ENCODE measurements around the gene TBC1D16. TPM values are rescaled to one million over a fixed set of nuclear protein-coding genes. Genes with fewer than 3 reads are reported as not detected.
A peak's percentile ranks its signal among the peaks of the same experiment; 100 is the strongest.

Gene TBC1D16
- total and polyA plus RNA-seq, 2 donors (not counting 1 experiment from before 2014, with no cell fraction given): 8.3 to 30.4 TPM

GRCh38 chr17:80035937-80036714 is 454 bp upstream of the TBC1D16 start, which contains the start of gene CCDC40:
CCDC40 (plus strand) TSS chr17:80036642; CDS start chr17:80036663, 21 bp downstream.
- H3K9ac ChIP-seq (ENCODE audit: insufficient read depth, low read length): peak within 1 kb of the TSS; percentile 96
- peak; percentile 70 for DNase-seq (ENCODE audit: low read depth in 2 of 2)
- H3K9me3 ChIP-seq (ENCODE audit: control insufficient read depth, insufficient read depth, low read depth, low read length): no peaks in the 10 kb centered on the region
- peak within 1 kb of the TSS; percentile 73 for H2AFZ ChIP-seq (ENCODE audit: low read length)
- peak within 1 kb of the TSS; percentile 56 to 83 (median 74) for H3K4me3 ChIP-seq (replicated peaks in 1 of 4; ENCODE audit: control extremely low read depth in 1 of 4, insufficient read depth in 1 of 4, low read depth in 3 of 4, low read length in 4 of 4)
- no peaks in the 10 kb centered on the region for H3K36me3 ChIP-seq (ENCODE audit: control insufficient read depth, insufficient read depth, low read length)
- H4K20me1 ChIP-seq (ENCODE audit: control insufficient read depth, extremely low read depth, insufficient read depth, low read length): no peaks in the 10 kb centered on the region
- H3K27ac ChIP-seq (ENCODE audit: insufficient read depth, low read length): peak within 1 kb of the TSS; percentile 93
- no peaks in the 10 kb centered on the region for H3K27me3 ChIP-seq (ENCODE audit: control insufficient read depth, insufficient read depth, low read length)
- peak within 1 kb of the TSS; percentile 91 for H3K4me2 ChIP-seq (ENCODE audit: extremely low read depth, insufficient read depth, low read length)
- peaks cover 2% of the 10 kb centered on the region for H3K79me2 ChIP-seq (ENCODE audit: control insufficient read depth, insufficient read depth, low read length)
- H3K4me1 ChIP-seq (ENCODE audit: control insufficient read depth, extremely low read depth, insufficient read depth, low read length): peaks cover 2% of the 10 kb centered on the region
- TF ChIP-seq EZH2 (IDR thresholded peaks at IDR 0.05; ENCODE audit: low read length, missing control alignments) (no peak), CTCF (conservative IDR thresholded peaks at IDR 0.05 in 1 of 2, IDR thresholded peaks at IDR 0.05 in 1 of 2; ENCODE audit: low read depth in 1 of 2, low read length in 2 of 2) (no peak)

- peak overlapping the region; percentile 82 for H3K4me2 ChIP-seq (ENCODE audit: extremely low read depth, insufficient read depth, low read length)
- peaks cover 2% of the 10 kb centered on the region for H3K4me1 ChIP-seq (ENCODE audit: control insufficient read depth, extremely low read depth, insufficient read depth, low read length)
- peak overlapping the region; percentile 56 to 83 (median 72) for H3K4me3 ChIP-seq (replicated peaks in 1 of 4; ENCODE audit: control extremely low read depth in 1 of 4, insufficient read depth in 1 of 4, low read depth in 3 of 4, low read length in 4 of 4)
- peak overlapping the region; percentile 64 for H3K27ac ChIP-seq (ENCODE audit: insufficient read depth, low read length)
- peak; percentile 42 to 43 for DNase-seq (ENCODE audit: low read depth in 2 of 2)
- H3K79me2 ChIP-seq (ENCODE audit: control insufficient read depth, insufficient read depth, low read length): peaks cover 6% of the 10 kb centered on the region
- no peak overlapping the region for H2AFZ ChIP-seq (ENCODE audit: low read length)
- no peaks in the 10 kb centered on the region for H4K20me1 ChIP-seq (ENCODE audit: control insufficient read depth, extremely low read depth, insufficient read depth, low read length)
- TF ChIP-seq CTCF (conservative IDR thresholded peaks at IDR 0.05 in 1 of 2, IDR thresholded peaks at IDR 0.05 in 1 of 2; ENCODE audit: low read depth in 1 of 2, low read length in 2 of 2): no peak
- TF ChIP-seq EZH2 (IDR thresholded peaks at IDR 0.05; ENCODE audit: low read length, missing control alignments): no peak
- H3K36me3 ChIP-seq (ENCODE audit: control insufficient read depth, insufficient read depth, low read length): no peaks in the 10 kb centered on the region
- peak overlapping the region; percentile 67 for H3K9ac ChIP-seq (ENCODE audit: insufficient read depth, low read length)
- no peaks in the 10 kb centered on the region for H3K27me3 ChIP-seq (ENCODE audit: control insufficient read depth, insufficient read depth, low read length)
- no peaks in the 10 kb centered on the region for H3K9me3 ChIP-seq (ENCODE audit: control insufficient read depth, insufficient read depth, low read depth, low read length)
Measured at GRCh38 chr17:80034791-80035686, 633 bp downstream of the TBC1D16 start.

GRCh38 chr17:80033840-80034239 is 1.8 kb downstream of the TBC1D16 start:
- H3K4me3 ChIP-seq (replicated peaks in 1 of 4; ENCODE audit: control extremely low read depth in 1 of 4, insufficient read depth in 1 of 4, low read depth in 3 of 4, low read length in 4 of 4): no peak overlapping the region
- H3K4me2 ChIP-seq (ENCODE audit: extremely low read depth, insufficient read depth, low read length): no peak overlapping the region
- H3K79me2 ChIP-seq (ENCODE audit: control insufficient read depth, insufficient read depth, low read length): peaks cover 6% of the 10 kb centered on the region
- no peaks in the 10 kb centered on the region for H3K9me3 ChIP-seq (ENCODE audit: control insufficient read depth, insufficient read depth, low read depth, low read length)
- H3K9ac ChIP-seq (ENCODE audit: insufficient read depth, low read length): no peak overlapping the region
- H2AFZ ChIP-seq (ENCODE audit: low read length): no peak overlapping the region
- DNase-seq (ENCODE audit: low read depth in 2 of 2): no peak
- TF ChIP-seq CTCF (conservative IDR thresholded peaks at IDR 0.05 in 1 of 2, IDR thresholded peaks at IDR 0.05 in 1 of 2; ENCODE audit: low read depth in 1 of 2, low read length in 2 of 2): no peak
- TF ChIP-seq EZH2 (IDR thresholded peaks at IDR 0.05; ENCODE audit: low read length, missing control alignments): no peak
- no peak overlapping the region for H3K27ac ChIP-seq (ENCODE audit: insufficient read depth, low read length)
- H3K27me3 ChIP-seq (ENCODE audit: control insufficient read depth, insufficient read depth, low read length): no peaks in the 10 kb centered on the region
- no peaks in the 10 kb centered on the region for H3K36me3 ChIP-seq (ENCODE audit: control insufficient read depth, insufficient read depth, low read length)
- H4K20me1 ChIP-seq (ENCODE audit: control insufficient read depth, extremely low read depth, insufficient read depth, low read length): no peaks in the 10 kb centered on the region
- H3K4me1 ChIP-seq (ENCODE audit: control insufficient read depth, extremely low read depth, insufficient read depth, low read length): peaks cover 10% of the 10 kb centered on the region
